ENCODE results near the gene KCNC4.

Gene KCNC4

GRCh38 chr1:110212169-110213142 is 2.3 kb downstream of the KCNC4 start:
- no peak for DNase-seq

DNA sequence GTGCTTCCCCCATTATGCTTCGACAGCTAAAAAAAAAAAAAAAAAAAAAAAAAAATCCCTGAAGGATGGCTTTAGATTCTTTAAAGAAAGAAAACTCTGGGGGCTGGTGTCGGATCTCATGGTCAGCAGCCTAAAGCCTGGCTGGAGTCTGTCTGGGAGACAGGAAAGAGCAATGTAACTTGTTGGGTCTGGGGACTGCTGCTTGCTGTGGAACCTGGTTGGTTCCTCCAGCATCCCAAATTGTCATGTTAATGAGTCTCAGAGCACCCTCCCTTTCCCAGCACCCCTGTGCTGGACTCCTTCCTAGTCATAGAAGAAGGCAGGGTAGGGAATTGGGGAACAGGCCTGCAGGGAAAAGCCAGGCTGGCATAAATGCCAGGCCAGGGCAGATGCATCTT is 3.0 kb downstream of the KCNC4 start:
- DNase-seq: no peak

DNA sequence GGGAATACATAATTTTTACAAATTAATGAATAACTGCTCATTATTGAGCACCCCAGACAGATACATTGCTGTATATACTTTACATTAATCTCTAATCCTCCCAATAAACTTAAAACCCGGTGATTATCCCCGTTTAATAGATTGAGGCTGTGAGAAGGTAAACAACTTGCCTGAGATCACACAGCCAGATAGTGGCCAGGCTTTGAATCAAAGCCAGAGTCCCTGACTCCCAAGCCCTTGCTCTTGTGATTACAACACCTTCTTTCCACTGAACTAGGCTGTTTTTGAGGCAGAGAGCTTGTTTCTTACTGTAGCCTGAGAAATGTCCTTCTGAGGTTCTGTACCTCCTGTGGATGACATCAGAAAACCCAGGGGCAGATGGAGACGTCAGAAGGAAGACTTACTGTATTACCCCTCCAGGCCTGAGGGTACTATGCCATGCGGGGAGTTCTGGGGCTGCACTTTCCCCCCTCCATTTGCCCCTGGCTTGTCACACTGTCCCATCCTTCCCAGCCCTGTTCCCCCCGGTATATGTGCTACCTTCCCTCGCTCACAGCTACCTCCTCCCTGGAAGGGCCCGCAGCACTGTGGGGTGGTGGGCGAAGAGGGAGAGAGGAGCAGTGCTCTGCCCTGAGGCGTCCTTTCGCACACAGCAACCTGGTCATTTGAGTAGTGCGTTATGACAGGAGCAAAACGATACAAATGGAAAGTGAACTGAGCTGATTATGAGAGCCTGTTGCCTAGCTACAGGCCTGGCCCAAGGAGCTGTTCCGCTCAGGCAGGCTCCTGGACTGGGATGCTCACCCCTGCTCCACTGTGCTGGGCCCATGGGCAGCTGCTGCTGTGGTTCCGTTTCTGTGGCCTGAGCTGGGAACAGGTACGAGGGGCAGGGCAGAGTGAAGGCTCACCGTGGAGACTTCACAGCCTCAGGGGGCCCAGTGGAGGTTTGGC is 4.6 kb downstream of the KCNC4 start:
- DNase-seq: no peak

DNA sequence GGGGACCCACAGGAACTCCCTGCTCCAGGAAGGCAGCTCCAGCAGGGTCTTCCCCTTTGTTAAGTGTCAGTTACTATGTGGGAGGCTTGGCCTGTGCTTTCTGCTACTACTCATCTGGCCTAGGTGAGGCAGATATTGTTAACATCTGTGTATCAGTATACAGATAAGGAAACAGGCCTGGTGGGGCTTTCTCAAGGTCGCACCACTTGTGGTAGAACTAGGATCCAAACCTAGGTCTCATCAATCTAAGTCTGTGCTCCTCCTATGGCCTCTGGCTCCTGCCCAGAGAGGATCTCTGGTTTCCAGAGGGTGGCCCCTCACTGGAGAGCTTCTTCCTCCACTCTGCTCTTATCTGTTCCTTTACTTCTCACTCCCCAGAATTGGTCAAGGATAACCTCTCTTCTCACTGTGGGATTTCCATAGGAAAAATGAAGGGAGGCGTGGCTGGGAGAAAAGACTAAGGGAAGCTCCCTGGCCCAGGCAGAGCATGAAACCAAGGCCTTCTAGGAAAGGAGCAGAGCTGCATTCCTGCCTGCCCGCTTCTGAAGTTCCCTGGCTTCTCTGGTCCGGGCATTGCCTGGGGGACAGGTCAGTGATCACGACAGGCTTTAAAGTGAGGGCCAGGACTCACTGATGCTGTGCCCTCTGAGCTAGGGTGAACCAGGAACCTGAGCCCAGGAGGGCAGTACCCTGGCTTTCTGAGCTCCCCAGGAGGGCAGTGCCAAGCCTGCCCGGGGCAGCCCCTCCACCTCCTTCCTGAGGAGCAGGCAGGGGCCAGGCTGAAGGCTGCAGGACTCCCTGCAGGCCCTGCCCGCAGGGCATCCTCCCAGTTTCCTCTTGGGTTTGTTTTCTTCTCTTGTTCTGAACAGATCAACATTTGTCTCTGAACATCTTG is 5.8 kb downstream of the KCNC4 start:
- no peak for DNase-seq

DNA sequence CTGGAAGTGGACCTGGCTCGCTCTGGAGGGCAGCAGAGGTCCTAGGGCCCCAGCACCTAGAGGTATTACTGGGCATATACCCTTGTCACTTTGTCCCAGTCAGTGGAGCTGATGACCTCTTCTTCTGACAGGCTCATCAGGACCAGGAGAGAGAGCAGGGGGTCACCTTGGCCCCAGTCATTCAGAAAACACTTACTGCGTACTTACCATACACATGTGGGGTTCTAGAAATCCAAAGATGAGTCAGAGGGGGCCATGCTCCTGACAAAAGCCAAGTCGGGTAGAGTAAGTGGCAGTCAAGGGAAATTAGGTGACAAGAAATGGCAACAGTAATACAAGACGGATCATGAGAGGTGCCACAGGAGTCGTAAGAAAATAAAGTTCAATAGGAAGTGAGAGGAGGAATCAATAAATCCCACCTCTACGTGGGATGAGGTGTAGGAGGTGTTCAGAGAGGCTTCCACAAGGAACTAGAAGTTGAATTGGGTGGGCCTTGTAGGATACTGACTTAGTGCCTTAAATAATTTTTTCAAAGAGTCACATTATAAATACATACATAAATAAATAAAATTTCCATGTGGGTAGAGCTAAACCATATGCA is 6.8 kb downstream of the KCNC4 start:
- DNase-seq: no peak

GRCh38 chr1:110218137-110218536 is 8.0 kb downstream of the KCNC4 start:
- DNase-seq: no peak

DNA sequence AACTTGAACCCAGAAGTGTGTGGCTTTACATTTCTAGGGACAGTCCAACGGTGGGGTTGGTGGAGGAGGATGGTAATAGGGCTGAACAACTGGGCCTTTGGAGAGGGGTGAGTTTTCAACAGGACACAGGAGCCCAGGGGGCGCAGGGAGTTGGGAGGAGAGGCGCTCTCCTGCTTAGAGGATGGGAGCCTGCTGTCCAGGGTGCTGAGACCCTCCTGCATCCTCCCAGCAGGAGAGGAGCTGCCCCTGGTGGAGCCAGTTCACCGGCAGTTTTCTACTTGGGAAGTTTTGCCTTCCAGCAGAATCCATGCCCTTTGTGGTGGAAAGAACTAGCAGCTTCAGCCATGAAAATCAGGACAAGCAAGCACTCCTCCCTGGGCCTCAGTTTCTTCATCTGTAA is 8.6 kb downstream of the KCNC4 start:
- DNase-seq: no peak

GRCh38 chr1:110220324-110220723 is 10.2 kb downstream of the KCNC4 start:
- DNase-seq: no peak

GRCh38 chr1:110221119-110221518 is 11.0 kb downstream of the KCNC4 start:
- no peak for DNase-seq

GRCh38 chr1:110223127-110223526 is 13.0 kb downstream of the KCNC4 start:
- DNase-seq: no peak

DNA sequence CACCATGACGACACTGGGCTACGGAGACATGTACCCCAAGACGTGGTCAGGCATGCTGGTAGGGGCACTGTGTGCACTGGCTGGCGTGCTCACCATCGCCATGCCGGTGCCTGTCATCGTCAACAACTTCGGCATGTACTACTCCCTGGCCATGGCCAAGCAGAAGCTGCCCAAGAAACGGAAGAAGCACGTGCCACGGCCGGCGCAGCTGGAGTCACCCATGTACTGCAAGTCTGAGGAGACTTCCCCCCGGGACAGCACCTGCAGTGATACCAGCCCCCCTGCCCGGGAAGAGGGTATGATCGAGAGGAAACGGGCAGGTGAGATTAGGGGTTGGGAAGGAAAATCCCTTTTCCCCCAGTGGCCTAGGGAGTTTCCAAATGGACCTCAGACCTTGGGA is 13.5 kb downstream of the KCNC4 start:
- DNase-seq: no peak

- DNase-seq: no peak
Observed at GRCh38 chr1:110224240-110224995, 14.3 kb downstream of the KCNC4 start.

DNA sequence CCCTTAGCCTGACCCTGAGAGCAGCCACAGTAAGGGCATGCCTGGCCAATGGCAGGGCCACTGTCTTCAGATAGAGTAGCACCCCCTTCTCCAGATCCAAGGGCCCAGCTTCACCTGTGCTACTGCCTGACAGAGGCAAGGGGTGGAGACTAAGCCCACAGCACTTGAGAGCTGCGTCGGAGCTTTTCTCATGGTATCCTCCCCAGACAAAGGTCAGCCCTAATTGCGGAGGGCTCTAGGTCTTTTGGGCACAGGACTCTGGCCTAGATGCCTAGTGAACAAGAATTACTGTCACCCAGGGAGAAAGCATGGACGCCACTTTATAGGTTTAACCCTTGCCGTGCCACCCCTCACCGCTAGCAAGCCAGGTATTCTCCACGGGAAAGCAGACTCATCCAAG is 15.1 kb downstream of the KCNC4 start:
- no peak for DNase-seq

GRCh38 chr1:110225756-110226404 is 15.8 kb downstream of the KCNC4 start:
- DNase-seq: no peak

- DNase-seq: no peak
Observed at GRCh38 chr1:110227774-110228173, 17.7 kb downstream of the KCNC4 start.

DNA sequence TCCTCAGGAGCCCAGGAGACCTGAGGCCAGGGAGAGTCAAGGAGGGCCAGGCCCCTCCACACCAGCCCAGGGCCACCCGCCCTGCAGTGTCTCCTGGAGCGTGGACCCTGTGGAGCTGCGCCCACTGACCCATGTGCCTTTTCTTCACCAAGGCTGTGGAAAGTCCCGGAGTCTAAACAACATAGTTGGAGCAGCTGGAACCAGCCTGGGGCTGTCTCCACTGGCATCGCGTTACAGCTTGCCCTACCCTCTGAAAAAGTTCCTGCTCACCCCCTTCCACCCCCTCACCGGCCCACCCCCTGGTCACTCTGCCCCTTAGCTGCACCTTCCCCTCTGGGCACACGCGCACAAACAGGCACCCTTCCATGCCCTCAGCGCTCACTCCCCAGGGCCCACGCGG is 18.3 kb downstream of the KCNC4 start:
- no peak for DNase-seq

- DNase-seq: no peak
Observed at GRCh38 chr1:110228869-110229268, 18.8 kb downstream of the KCNC4 start.

DNA sequence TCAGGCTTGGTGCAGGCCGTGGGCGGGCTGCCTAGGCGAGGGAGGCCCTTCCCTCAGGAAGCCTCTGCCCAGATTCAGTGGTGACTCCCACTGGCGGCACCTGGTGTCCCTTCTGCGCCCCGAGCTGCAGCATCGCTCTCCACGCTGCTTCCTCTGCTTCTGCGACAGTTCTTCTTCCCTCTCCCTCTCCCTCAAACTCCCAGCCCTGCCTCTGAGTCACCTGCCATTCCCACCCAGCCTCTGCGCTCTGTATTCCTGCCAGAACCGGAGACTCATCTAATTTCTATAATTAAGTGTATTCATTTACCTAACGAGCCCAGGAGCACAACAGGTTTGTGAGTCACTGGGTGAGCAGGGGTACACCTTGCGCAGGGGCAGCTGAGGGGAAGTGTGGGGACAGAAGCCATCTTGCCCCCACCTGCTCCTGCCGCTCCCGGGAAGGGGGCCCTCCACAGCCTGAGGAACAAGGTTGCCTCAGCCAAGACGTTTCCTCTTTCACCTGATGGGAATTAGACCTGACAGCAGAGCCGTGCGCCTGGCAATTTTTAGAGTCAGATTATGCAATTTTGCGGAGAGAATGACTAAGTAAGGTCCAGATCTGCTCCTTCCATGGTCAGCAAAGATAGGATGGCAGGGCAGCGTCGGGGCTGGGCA is 19.4 kb downstream of the KCNC4 start:
- peak; percentile 89 for DNase-seq

DNA sequence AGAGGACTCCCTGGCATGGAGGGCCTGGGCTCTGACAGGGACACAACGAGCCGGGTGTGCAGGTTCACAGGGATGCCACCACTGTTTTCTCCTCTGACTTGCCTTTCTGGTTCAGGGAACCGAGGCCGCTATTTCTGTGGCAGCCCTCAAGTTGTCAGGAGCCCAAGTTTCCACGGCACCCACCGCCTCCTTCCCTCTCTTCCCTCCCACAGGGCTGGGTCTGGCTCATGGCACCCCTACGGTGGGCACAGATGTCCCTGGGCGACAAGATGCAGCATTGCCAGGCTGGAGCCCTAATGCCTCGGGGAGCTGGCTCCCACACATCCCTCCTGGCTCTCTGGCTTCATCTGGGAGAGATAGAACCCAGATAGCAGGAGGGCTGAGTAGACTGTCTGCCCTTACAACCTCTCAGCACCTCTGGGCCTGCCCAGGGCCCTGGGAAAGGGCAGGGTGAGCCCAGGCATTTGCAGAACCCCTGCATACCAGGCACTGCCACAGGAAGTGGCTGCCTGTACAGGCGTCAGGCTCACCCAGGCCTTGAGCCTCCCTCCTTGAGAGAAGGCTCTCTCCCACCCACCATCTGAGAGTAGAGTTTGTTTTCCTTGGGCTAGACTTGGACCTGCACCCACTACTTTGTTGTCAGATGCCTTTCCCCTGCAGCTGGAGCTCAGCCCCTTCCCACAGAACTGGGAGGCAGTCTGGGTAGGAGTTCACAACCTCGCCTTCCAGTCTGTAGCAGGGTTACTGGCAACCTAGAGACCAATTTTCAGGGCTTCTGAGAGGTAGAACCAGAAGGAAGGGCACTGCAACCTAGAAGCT is 20.5 kb downstream of the KCNC4 start:
- DNase-seq: no peak

Data from COR-L47 (cell line).